Kidney (tissue), 14 donors: ENCODE measurements around the gene KIAA0825. TPM values are rescaled to one million over a fixed set of nuclear protein-coding genes. Genes with fewer than 3 reads are reported as not detected.

Experiments
- DNase-seq, 5 donors: peaks; one replicate each; pipeline ENCODE4 v3.0.0-alpha.2; 2013 to 2020
- FAIRE-seq: peaks from 2 replicates; lab custom pipeline; 2012; peaks lifted over from hg19 to GRCh38; lab: Jason Lieb, UNC
- H3K27ac ChIP-seq, 2 donors: one replicate each; pipeline ENCODE4 v1.7.0; 2013; ENCODE audit warnings: low read depth in 2 of 2, low read length in 2 of 2, inconsistent platforms in 1 of 2
- H3K27me3 ChIP-seq: one replicate; pipeline ENCODE4 v1.7.1; 2013; ENCODE audit warnings: low read length, inconsistent platforms; ENCODE audit not compliant: control insufficient read depth, insufficient read depth
- H3K36me3 ChIP-seq, 3 donors: one replicate each; pipeline versions ENCODE4 v1.7.0 to v1.7.1; 2013; ENCODE audit warnings: low read length in 3 of 3, control low read depth in 1 of 3, inconsistent platforms in 1 of 3; ENCODE audit not compliant: insufficient read depth in 3 of 3, control insufficient read depth in 2 of 3
- H3K4me1 ChIP-seq, 3 donors: one replicate each; pipeline versions ENCODE4 v1.7.0 to v1.7.1; 2013; ENCODE audit warnings: low read length in 3 of 3, inconsistent platforms in 1 of 3, low read depth in 1 of 3; ENCODE audit not compliant: control insufficient read depth in 2 of 3, insufficient read depth in 2 of 3
- H3K4me3 ChIP-seq, 3 donors: one replicate each; pipeline versions ENCODE4 v1.7.0 to v1.8.1; 2013; ENCODE audit warnings: low read length in 3 of 3, control low read depth in 1 of 3, inconsistent platforms in 1 of 3
- H3K9ac ChIP-seq, 3 donors: one replicate each; pipeline versions ENCODE4 v1.7.0 to v1.7.1; 2013; ENCODE audit warnings: low read length in 3 of 3, control low read depth in 1 of 3, inconsistent platforms in 1 of 3
- H3K9me3 ChIP-seq, 3 donors: one replicate each; pipeline versions ENCODE4 v1.7.0 to v1.7.1; 2013; ENCODE audit warnings: low read length in 3 of 3, control low read depth in 1 of 3, inconsistent platforms in 1 of 3; ENCODE audit not compliant: control insufficient read depth in 2 of 3, insufficient read depth in 1 of 3
- CTCF ChIP-seq: IDR thresholded peaks from 3 replicates; pipeline ENCODE4 v1.5.1; 2012; ENCODE audit warnings: mild to moderate bottlenecking, moderate library complexity, borderline replicate concordance; ENCODE audit not compliant: insufficient read depth; ENCODE audit errors: extremely low read depth
- intact Hi-C: fragments of 100-400 bp; cut with DNase I; formaldehyde crosslinking; loops from one replicate; pipeline ENCODE4 v1.11.1; 2022
- polyA plus RNA-seq: library from polyadenylated mRNA; stranded (reverse); fragments of 350-450 nt; fragmentation: Illumina TruSeq; extraction: RNeasy Lipid Tissue Mini Kit (QIAGEN cat#74804); gene quantifications from one replicate; pipeline ENCODE4 v1.2.3, GENCODE V29; 2014; ENCODE audit warnings: low read depth, low replicate concordance; ENCODE audit not compliant: insufficient read depth
- total RNA-seq: library from RNA; stranded (reverse); fragmentation: NEBNext Ultra II Directional; extraction: Animal tissue kit (Norgen Biotek cat#: 25700); gene quantifications from one replicate; pipeline ENCODE4 v1.2.1, GENCODE V29; 2021
- donor health status: control.
- donor health status: control.
- donor health status: control.
- donor health status: control.
- donor health status: control.
- donor health status: DM: yes; HTN: yes; CAD: no.
- donor health status: Normal renal cell carcinoma (clear cell type).

The KIAA0825 gene
- total and polyA plus RNA-seq, 2 donors from 2014 or later = 0.80 to 5.4 TPM

- H3K9ac ChIP-seq = no peak overlapping the region
- FAIRE-seq (no peak), DNase-seq (no peak)
- no peak overlapping the region for H3K4me3 ChIP-seq
- intact Hi-C loops = no loop called here
- H3K27me3 ChIP-seq = no peaks in the 10 kb centered on the region
- no peaks in the 10 kb centered on the region for H3K9me3 ChIP-seq
- no peaks in the 10 kb centered on the region for H3K4me1 ChIP-seq
- no peaks in the 10 kb centered on the region for H3K36me3 ChIP-seq
- H3K27ac ChIP-seq = no peak overlapping the region
- no peak for TF ChIP-seq CTCF
Measured at GRCh38 chr5:94423411-94423810, 195.0 kb downstream of the KIAA0825 start.

GRCh38 chr5:94422812-94423211 lies 195.6 kb downstream of the KIAA0825 start:
- Histone ChIP-seq H3K9me3 (no peaks in the 10 kb centered on the region), H3K9ac (no peak overlapping the region), H3K4me3 (no peak overlapping the region), H3K27ac (no peak overlapping the region), H3K36me3 (no peaks in the 10 kb centered on the region), H3K4me1 (no peaks in the 10 kb centered on the region), H3K27me3 (no peaks in the 10 kb centered on the region)
- intact Hi-C loops = no loop called here
- DNase-seq (no peak), FAIRE-seq (no peak)
- TF ChIP-seq CTCF = no peak

GRCh38 chr5:94420885-94421284 lies 197.5 kb downstream of the KIAA0825 start:
- FAIRE-seq (no peak), DNase-seq (no peak)
- Histone ChIP-seq H3K36me3 (no peaks in the 10 kb centered on the region), H3K27ac (no peak overlapping the region), H3K9ac (no peak overlapping the region), H3K4me3 (no peak overlapping the region), H3K4me1 (no peaks in the 10 kb centered on the region), H3K27me3 (no peaks in the 10 kb centered on the region), H3K9me3 (no peaks in the 10 kb centered on the region)
- intact Hi-C loops = no loop called here
- no peak for TF ChIP-seq CTCF

- Histone ChIP-seq H3K27ac (no peak overlapping the region), H3K9ac (no peak overlapping the region), H3K9me3 (no peaks in the 10 kb centered on the region), H3K36me3 (no peaks in the 10 kb centered on the region), H3K4me3 (no peak overlapping the region), H3K4me1 (no peaks in the 10 kb centered on the region), H3K27me3 (no peaks in the 10 kb centered on the region)
- no peak for TF ChIP-seq CTCF
- no peak for DNase-seq
- FAIRE-seq = no peak
- intact Hi-C loops = no loop called here
Measured at GRCh38 chr5:94415798-94416197, 202.6 kb downstream of the KIAA0825 start.
